GM12873 (cell line): ENCODE measurements around the gene BAZ1A.

Experiments
- TF ChIP-seq, protein P1 (sequence below): IDR thresholded peaks from 2 replicates; pipeline ENCODE4 v1.5.1; 2012; ENCODE audit warnings: low read depth, mild to moderate bottlenecking, moderate library complexity, low read length, control low read depth; ENCODE audit not compliant: insufficient read depth; ENCODE audit errors: missing control alignments

BAZ1A gene

DNA sequence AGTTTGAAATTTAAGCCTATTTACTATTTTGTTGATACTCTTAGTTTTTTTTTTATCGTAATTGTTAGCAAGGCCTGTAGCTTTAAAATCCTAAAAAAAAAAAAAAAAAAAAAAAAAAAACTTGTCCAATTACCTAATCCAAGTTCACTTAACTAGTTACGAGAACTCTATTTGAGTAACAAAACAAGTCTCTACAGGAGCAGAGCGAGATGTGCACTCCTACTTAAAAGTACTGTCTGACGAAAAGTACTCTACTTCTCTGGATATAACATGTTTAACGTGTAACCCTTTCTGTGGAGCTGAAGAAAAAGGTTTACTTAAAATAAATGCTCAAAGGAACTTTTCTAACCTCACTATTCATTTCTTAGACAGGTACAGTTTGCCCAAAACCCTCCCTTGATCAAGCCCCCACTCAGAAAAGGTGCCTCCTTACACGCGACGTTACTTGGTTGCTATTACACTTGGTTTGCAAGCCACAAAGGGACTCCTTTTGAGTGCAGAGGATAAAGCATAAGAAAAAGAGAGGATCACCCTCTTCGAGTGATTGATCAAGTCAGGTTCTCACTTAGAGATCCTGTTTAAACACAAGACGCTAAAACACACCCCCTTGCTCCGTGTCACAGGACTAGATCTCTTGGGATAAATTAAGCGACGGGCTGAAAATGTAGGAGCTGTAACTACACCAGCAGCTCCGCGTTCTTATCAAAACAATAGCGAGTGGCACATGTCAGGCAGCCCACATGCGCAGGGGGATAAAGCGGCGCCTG lies 2.2 kb downstream of the BAZ1A start:
- TF ChIP-seq, protein P1, sequence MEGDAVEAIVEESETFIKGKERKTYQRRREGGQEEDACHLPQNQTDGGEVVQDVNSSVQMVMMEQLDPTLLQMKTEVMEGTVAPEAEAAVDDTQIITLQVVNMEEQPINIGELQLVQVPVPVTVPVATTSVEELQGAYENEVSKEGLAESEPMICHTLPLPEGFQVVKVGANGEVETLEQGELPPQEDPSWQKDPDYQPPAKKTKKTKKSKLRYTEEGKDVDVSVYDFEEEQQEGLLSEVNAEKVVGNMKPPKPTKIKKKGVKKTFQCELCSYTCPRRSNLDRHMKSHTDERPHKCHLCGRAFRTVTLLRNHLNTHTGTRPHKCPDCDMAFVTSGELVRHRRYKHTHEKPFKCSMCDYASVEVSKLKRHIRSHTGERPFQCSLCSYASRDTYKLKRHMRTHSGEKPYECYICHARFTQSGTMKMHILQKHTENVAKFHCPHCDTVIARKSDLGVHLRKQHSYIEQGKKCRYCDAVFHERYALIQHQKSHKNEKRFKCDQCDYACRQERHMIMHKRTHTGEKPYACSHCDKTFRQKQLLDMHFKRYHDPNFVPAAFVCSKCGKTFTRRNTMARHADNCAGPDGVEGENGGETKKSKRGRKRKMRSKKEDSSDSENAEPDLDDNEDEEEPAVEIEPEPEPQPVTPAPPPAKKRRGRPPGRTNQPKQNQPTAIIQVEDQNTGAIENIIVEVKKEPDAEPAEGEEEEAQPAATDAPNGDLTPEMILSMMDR = no peak

DNA sequence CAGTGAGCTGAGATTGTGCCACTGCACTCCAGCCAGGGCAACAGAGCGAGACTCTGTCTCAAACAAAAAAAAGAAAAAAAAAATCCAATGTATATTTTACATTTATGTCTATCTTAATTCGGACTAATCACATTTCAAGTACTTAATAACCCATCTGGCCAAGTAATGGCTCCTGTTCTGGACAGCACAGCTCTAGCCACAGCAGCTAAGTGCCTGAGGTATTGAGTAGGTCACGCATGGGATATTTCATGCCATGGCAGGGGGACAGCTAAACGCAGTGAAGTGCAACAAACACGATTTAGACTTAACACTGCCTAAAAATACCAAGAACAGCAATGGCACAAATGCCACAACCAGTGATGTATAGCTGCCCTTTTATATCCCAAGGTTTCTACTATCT lies 8.0 kb downstream of the BAZ1A start:
- TF ChIP-seq, protein P1 = no peak

DNA sequence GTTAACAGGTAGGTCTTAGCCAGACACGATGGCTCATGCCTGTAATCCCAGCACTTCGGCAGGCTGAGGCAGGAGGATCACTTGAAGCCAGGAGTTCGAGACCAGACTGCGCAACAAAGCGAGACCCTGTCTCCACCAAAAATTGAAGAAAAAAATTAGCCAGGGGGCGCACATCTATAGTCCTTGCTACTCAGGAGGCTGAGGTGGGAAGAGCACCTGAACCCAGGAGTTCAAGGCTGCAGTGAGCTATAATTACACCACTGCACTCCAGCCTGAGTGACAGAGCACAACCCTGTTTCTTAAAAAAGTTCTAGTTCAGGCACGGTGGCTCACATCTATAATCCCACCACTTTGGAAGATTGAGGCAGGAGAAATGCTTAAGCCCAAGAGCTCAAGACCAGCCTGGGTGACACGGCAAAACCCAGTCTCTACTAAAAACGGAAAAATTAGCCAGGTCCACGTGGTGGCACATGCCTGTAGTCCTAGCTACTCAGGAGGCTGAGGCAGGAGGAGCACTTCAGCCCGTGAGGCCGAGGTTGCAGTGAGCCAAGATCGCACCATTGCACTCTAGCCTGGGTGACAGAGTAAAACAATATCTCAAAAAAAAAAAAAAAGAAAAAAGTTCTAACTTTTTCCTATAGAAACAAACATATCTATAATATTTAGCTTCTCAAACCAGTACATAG lies 9.1 kb downstream of the BAZ1A start:
- TF ChIP-seq, protein P1 = no peak

DNA sequence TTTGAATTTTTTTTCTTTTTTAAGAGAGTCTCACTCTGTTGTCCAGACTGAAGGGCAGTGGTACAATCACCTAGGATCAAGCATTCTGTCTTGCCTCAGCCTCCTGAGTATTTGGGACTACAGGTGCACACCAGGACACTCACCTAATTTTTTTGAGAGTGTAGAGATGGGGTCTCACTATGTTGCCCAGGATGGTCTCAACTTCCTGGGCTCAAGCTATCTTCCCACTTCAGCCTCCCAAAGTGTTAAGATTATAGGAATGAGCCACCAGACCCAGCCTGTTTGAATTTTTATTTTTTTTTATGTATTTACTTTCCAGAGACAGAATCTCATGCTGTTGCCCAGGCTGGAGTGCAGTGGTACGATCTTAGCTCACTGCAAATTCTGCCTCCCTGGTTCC lies 11.3 kb downstream of the BAZ1A start:
- TF ChIP-seq, protein P1 = no peak

DNA sequence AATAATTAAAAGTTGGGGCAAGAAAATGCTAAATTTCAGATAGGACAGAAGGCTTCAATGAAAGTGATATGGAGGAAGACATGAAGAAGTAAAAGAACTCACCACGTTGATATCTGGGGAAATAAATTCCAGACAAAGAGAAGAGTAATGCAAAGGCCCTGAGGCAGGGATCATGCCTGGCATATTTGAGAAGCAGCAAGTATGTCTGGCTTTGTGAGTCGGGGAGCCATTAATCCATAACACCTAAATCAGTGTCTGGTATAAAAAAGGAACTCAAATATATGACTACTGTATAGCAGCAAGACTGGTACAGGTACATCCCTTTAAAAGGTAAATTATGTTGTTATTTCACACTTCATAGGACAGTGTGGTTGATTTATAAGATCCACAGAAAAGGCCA lies 16.4 kb downstream of the BAZ1A start:
- TF ChIP-seq, protein P1 = no peak

DNA sequence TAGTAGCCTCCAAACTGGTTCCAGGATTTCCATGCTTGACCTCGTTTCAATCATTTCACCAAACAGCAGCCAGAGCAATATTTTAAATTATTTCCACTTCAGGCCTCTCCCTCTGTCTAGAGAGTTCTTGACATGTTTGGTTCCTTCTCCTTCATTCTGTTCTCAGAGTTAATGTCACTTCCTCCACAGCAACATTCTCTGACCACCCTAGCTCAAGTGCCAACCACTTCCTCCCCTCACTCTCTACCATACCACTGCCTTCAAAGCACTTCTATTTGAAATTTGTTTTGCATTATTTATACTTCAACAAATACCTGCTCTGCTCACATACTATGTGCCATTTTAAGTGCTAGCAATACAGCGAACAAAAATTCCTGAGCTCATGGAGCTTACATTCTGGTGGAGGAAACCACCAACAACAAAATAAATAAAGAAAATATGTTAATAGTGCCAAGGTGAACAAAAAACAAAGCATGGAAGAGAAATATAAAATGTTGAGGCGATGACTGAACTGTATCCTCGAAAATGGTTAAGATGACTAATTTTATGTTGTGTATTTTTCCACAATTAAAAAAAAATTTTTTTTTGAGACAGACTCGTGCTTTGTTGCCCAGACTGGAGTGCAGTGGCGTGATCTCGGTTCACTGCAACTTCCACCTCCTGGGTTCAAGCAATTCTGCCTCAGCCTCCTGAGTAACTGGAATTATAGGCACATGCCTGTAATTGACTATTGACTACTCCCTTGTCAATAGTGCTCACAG lies 17.3 kb downstream of the BAZ1A start:
- TF ChIP-seq, protein P1 = no peak

DNA sequence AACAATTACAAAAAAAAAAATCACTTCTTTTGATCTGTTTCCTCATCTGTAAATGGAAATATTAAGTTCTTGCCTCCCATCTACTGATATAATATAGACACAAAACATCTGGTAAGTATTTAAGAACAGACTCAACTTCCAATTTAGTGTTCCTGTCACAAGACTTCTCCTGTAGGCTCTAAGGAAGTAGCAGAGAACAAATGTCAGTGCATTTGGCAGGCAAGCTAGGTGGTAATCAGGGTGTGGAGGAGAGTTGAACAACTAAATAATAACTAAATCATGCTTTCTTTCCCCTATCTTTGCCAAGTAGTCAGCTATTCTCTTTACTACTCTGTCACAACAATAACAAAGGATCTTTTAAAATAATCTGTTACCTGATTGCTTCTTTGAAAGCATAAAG lies 22.1 kb downstream of the BAZ1A start:
- TF ChIP-seq, protein P1 = no peak
